Karpas-422 (cell line): ENCODE data around the gene LRRC4B. TPM values are rescaled to one million over a fixed set of nuclear protein-coding genes. Genes with fewer than 3 reads are reported as not detected.
"Not testable (repeated sequence)": the region's sequence is repeated elsewhere in the genome, so short reads cannot be mapped to it uniquely, and the experiment has no call there.

Experiments
- DNase-seq: peaks from one replicate; pipeline ENCODE4 v3.0.0-alpha.2; 2015
- H2AFZ ChIP-seq: fragments of 200-600 bp; sonication (generic); 2 replicates; pipeline ENCODE4 v1.6.1; 2014; ENCODE audit warnings: antibody characterized with exemption, low read length, mixed read lengths
- H3K27ac ChIP-seq: fragments of 200-600 bp; sonication (generic); 2 replicates; pipeline ENCODE4 v1.5.1; 2014; ENCODE audit warnings: mild to moderate bottlenecking, low read length, moderate library complexity
- H3K27me3 ChIP-seq: fragments of 200-600 bp; sonication (generic); 2 replicates; pipeline ENCODE4 v1.6.1; 2014; ENCODE audit warnings: low read length, mixed read lengths
- H3K36me3 ChIP-seq: fragments of 200-600 bp; sonication (generic); 2 replicates; pipeline ENCODE4 v1.6.1; 2014; ENCODE audit warnings: low read length, mixed read lengths; ENCODE audit not compliant: insufficient read depth
- H3K4me1 ChIP-seq: fragments of 200-600 bp; sonication (generic); 2 replicates; pipeline ENCODE4 v1.6.1; 2014; ENCODE audit warnings: mild to moderate bottlenecking, low read length, mixed read lengths
- H3K4me2 ChIP-seq: fragments of 200-600 bp; sonication (generic); 2 replicates; pipeline ENCODE4 v1.6.1; 2014; ENCODE audit warnings: low read length, low read depth, mild to moderate bottlenecking; ENCODE audit not compliant: poor library complexity, severe bottlenecking
- H3K4me3 ChIP-seq: fragments of 200-600 bp; sonication (generic); 2 replicates; pipeline ENCODE4 v1.5.1; 2014; ENCODE audit warnings: mild to moderate bottlenecking, antibody characterized with exemption, low read length, mixed read lengths
- H3K79me2 ChIP-seq: fragments of 200-600 bp; sonication (generic); 2 replicates; pipeline ENCODE4 v1.6.1; 2014; ENCODE audit warnings: mild to moderate bottlenecking, low read length, mixed read lengths
- H3K9ac ChIP-seq: fragments of 200-600 bp; sonication (generic); 2 replicates; pipeline ENCODE4 v1.6.0; 2014; ENCODE audit warnings: low read length
- H3K9me2 ChIP-seq: fragments of 200-600 bp; sonication (generic), shearing (Covaris generic); replicated peaks from 2 replicates; pipeline ENCODE4 v1.6.0; 2014; ENCODE audit warnings: mild to moderate bottlenecking, low read length, moderate library complexity; ENCODE audit not compliant: insufficient read depth
- H3K9me3 ChIP-seq: fragments of 300-700, 200-600 bp; sonication (generic); 2 replicates; pipeline ENCODE4 v1.6.1; 2014; ENCODE audit warnings: low read length, mixed read lengths
- H4K20me1 ChIP-seq: fragments of 200-600 bp; sonication (generic); 2 replicates; pipeline ENCODE4 v1.6.1; 2014; ENCODE audit warnings: mild to moderate bottlenecking, antibody characterized with exemption, low read length, low read depth; ENCODE audit not compliant: insufficient read depth
- total RNA-seq: library from RNA; depleted of rRNA; stranded (reverse); fragments of >200 nt; shearing (Covaris generic); gene quantifications from 2 replicates; pipeline ENCODE4 v1.2.3, GENCODE V29; 2014; ENCODE audit warnings: low replicate concordance

The LRRC4B gene
- total RNA-seq, 1 experiment from 2014 or later = not detected

- no peak overlapping the region for H3K27ac ChIP-seq
- no peak overlapping the region for H3K4me2 ChIP-seq
- no peak overlapping the region for H3K9ac ChIP-seq
- H3K9me3 ChIP-seq = no peaks in the 10 kb centered on the region
- H3K4me3 ChIP-seq = no peak overlapping the region
- DNase-seq = no peak
- H3K27me3 ChIP-seq = no peaks in the 10 kb centered on the region
- H3K36me3 ChIP-seq = no peaks in the 10 kb centered on the region
- no peaks in the 10 kb centered on the region for H3K79me2 ChIP-seq
- no peaks in the 10 kb centered on the region for H4K20me1 ChIP-seq
- H2AFZ ChIP-seq = no peak overlapping the region
- no peaks in the 10 kb centered on the region for H3K4me1 ChIP-seq
- no peaks in the 10 kb centered on the region for H3K9me2 ChIP-seq
Measured at GRCh38 chr19:50580240-50580639, 12.0 kb upstream of the LRRC4B start.

GRCh38 chr19:50576769-50577168 lies 8.5 kb upstream of the LRRC4B start:
- not testable (repeated sequence) for H3K79me2 ChIP-seq, H3K9me2 ChIP-seq, H3K9ac ChIP-seq, H4K20me1 ChIP-seq, H3K4me1 ChIP-seq, H3K4me3 ChIP-seq, H3K27ac ChIP-seq, DNase-seq, H3K9me3 ChIP-seq, H2AFZ ChIP-seq, H3K4me2 ChIP-seq, H3K27me3 ChIP-seq, H3K36me3 ChIP-seq

- Histone ChIP-seq H3K9me2 (no peaks in the 10 kb centered on the region), H3K27me3 (no peaks in the 10 kb centered on the region), H3K4me1 (no peaks in the 10 kb centered on the region), H4K20me1 (no peaks in the 10 kb centered on the region), H3K27ac (no peak overlapping the region), H3K4me3 (no peak overlapping the region), H2AFZ (no peak overlapping the region), H3K9ac (no peak overlapping the region), H3K36me3 (no peaks in the 10 kb centered on the region), H3K9me3 (no peaks in the 10 kb centered on the region), H3K79me2 (no peaks in the 10 kb centered on the region), H3K4me2 (no peak overlapping the region)
- no peak for DNase-seq
Measured at GRCh38 chr19:50573741-50574461, 5.7 kb upstream of the LRRC4B start.

GRCh38 chr19:50570997-50571396 lies 2.8 kb upstream of the LRRC4B start:
- Histone ChIP-seq H3K9me2 (no peaks in the 10 kb centered on the region), H3K4me3 (no peak overlapping the region), H3K9ac (no peak overlapping the region), H3K9me3 (no peaks in the 10 kb centered on the region), H3K4me1 (no peaks in the 10 kb centered on the region), H3K79me2 (no peaks in the 10 kb centered on the region), H3K4me2 (no peak overlapping the region), H3K36me3 (no peaks in the 10 kb centered on the region), H3K27me3 (no peaks in the 10 kb centered on the region), H2AFZ (no peak overlapping the region), H4K20me1 (no peaks in the 10 kb centered on the region), H3K27ac (no peak overlapping the region)
- no peak for DNase-seq

- H3K4me1 ChIP-seq = no peaks in the 10 kb centered on the region
- no peaks in the 10 kb centered on the region for H4K20me1 ChIP-seq
- no peaks in the 10 kb centered on the region for H3K9me3 ChIP-seq
- no peak for DNase-seq
- H3K4me3 ChIP-seq = no peak overlapping the region
- no peaks in the 10 kb centered on the region for H3K79me2 ChIP-seq
- H2AFZ ChIP-seq = no peak overlapping the region
- H3K27me3 ChIP-seq = no peaks in the 10 kb centered on the region
- H3K27ac ChIP-seq = no peak overlapping the region
- no peaks in the 10 kb centered on the region for H3K9me2 ChIP-seq
- H3K4me2 ChIP-seq = no peak overlapping the region
- H3K36me3 ChIP-seq = no peaks in the 10 kb centered on the region
- H3K9ac ChIP-seq = no peak overlapping the region
Measured at GRCh38 chr19:50569938-50570540, 1.8 kb upstream of the LRRC4B start.

- H4K20me1 ChIP-seq = no peaks in the 10 kb centered on the region
- no peaks in the 10 kb centered on the region for H3K27me3 ChIP-seq
- H3K9me3 ChIP-seq = no peaks in the 10 kb centered on the region
- no peak for DNase-seq
- H3K4me1 ChIP-seq = no peaks in the 10 kb centered on the region
- no peak overlapping the region for H3K9ac ChIP-seq
- no peak overlapping the region for H3K27ac ChIP-seq
- no peak overlapping the region for H2AFZ ChIP-seq
- H3K9me2 ChIP-seq = no peaks in the 10 kb centered on the region
- H3K36me3 ChIP-seq = no peaks in the 10 kb centered on the region
- H3K79me2 ChIP-seq = no peaks in the 10 kb centered on the region
- H3K4me3 ChIP-seq = no peak overlapping the region
- H3K4me2 ChIP-seq = no peak overlapping the region
Measured at GRCh38 chr19:50568728-50569698, 778 bp upstream of the LRRC4B start.

- no peak for DNase-seq
- Histone ChIP-seq H3K4me2 (no peak overlapping the region), H3K36me3 (no peaks in the 10 kb centered on the region), H2AFZ (no peak overlapping the region), H3K4me3 (no peak overlapping the region), H3K9me2 (no peaks in the 10 kb centered on the region), H3K27me3 (no peaks in the 10 kb centered on the region), H3K79me2 (no peaks in the 10 kb centered on the region), H3K4me1 (no peaks in the 10 kb centered on the region), H3K27ac (no peak overlapping the region), H3K9ac (no peak overlapping the region), H3K9me3 (no peaks in the 10 kb centered on the region), H4K20me1 (no peaks in the 10 kb centered on the region)
Measured at GRCh38 chr19:50567052-50567841, 988 bp downstream of the LRRC4B start.
